ENCODE measurements around the gene AFF3.

The AFF3 gene

DNA sequence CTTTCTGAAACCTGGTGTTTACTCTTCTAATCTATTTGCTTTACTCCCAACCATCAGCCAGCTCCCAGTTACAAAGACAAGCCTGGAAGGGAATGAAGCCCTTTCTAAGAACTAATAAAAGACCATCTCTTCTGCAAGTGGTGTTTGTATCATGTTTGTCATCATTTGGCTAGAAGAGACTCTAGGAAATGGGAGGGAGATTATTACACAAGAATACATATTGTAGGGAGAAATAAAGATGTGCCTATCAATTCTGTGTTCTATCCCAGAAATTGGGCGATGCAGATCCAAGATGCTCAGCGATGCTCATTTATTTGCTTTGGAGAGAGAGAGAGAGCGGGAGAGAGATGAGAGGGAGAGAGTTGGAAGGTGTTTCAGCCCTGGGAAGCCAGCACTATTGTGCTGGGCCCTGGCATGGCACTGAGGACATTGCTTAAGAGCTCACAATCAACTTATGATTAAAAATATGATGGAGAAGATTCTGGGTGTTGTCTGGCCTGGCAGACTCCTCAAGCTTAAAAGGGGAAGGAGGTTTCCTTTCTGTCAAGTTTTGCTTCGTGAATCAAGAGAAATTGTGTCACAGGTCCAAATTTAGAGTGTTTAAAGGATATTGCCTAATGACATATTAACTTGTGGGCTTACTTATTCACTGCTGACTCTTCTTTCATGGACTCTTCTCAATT lies 41.8 kb upstream of the AFF3 start:
- ChIA-PET CTCF (no interaction called here), POLR2A (ENCODE audit: low non-redundant PET) (no interaction called here)
- TF ChIP-seq CTCF (conservative IDR thresholded peaks at IDR 0.05; ENCODE audit: low read depth): no peak
- H3K27ac ChIP-seq: no peak overlapping the region
- no peak for DNase-seq (ENCODE audit: low spot score)

GRCh38 chr2:100182494-100183361 lies 40.3 kb upstream of the AFF3 start:
- POLR2A ChIA-PET (ENCODE audit: low non-redundant PET): no interaction called here
- TF ChIP-seq CTCF (conservative IDR thresholded peaks at IDR 0.05; ENCODE audit: low read depth): no peak
- CTCF ChIA-PET: no interaction called here
- H3K27ac ChIP-seq: no peak overlapping the region
- DNase-seq (ENCODE audit: low spot score): no peak

DNA sequence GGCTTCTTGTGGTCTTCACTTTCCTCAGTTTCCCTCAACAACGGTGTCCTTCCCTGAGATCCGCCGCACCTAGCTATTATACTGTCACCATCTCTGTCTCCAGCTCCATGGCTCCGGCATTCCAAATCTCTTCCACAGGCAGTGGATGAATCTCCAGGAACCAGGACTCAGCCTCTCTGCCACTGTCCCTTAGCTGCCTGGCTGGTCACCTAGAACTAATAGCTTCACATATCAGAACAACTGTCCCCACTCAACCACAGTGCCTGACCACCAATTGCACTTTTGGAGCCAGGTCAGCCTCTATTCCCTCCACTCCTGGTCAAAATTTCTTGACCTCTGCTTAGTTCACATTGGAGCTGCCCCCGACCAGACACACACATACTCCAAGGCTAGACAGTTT lies 38.1 kb upstream of the AFF3 start:
- CTCF ChIA-PET: no interaction called here
- POLR2A ChIA-PET (ENCODE audit: low non-redundant PET): no interaction called here
- H3K27ac ChIP-seq: no peak overlapping the region
- TF ChIP-seq CTCF (conservative IDR thresholded peaks at IDR 0.05; ENCODE audit: low read depth): no peak
- DNase-seq (ENCODE audit: low spot score): no peak

GRCh38 chr2:100179806-100180205 lies 37.4 kb upstream of the AFF3 start:
- ChIA-PET CTCF (interaction anchor here (0.5 kb wide), 1 partner anchor 295 kb away, joined by 6 read pairs; no protein-coding TSS in a partner anchor), POLR2A (ENCODE audit: low non-redundant PET) (no interaction called here)
- no peak overlapping the region for H3K27ac ChIP-seq
- no peak for TF ChIP-seq CTCF (conservative IDR thresholded peaks at IDR 0.05; ENCODE audit: low read depth)
- DNase-seq (ENCODE audit: low spot score): no peak

DNA sequence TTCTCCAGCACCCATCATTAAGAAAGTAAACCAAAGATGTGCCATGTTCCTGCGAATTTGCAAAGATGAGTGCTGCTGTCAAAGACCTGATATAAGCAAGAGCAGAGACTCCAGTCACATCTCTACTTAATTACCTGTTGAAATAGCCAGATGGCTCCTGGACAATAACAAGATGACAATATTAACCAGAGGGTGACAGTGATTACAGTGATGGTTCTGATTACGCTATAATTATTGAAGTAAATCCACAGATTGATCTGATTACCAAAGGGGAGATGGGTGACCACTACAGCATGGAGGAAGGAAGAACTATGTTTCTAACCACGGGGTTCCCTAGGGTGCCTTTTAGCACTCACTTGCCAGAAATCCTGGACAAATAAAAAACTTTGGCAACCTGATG lies 36.5 kb upstream of the AFF3 start:
- ChIA-PET CTCF (no interaction called here), POLR2A (ENCODE audit: low non-redundant PET) (no interaction called here)
- TF ChIP-seq CTCF (conservative IDR thresholded peaks at IDR 0.05; ENCODE audit: low read depth): no peak
- H3K27ac ChIP-seq: no peak overlapping the region
- DNase-seq (ENCODE audit: low spot score): no peak

DNA sequence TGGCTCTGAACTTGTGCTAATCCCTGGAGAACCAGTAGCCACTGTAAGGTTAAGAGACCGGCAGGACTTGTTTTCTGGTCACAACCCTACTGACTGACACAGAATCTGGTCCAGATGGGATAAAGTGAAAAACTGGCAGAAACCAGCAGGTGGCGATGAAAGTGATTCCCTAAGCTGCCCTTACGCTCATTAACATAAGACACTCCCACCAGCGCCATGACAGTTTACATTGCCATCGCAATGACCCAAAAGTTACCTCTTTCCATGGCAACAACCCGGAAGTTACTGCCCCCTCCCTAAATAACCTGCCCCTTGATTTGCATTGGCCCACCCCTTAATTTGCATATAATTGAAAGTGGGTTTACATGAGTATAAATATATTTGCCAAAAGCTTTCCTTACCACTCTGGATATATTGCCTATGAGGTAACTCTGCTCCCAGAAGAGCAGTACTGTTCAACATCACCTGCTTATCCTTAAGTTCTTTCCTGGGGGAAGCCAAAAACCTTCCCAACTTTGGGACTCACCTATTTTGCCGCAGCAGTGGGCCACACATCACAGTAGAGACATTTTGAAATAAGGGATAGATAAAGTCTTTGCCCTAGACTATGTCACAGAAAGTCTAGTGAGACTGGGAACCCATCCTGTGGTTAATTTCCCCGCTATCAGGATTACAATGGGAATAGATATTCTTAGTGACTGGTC lies 35.8 kb upstream of the AFF3 start:
- ChIA-PET POLR2A (ENCODE audit: low non-redundant PET) (no interaction called here), CTCF (no interaction called here)
- H3K27ac ChIP-seq: no peak overlapping the region
- DNase-seq (ENCODE audit: low spot score): peak; percentile 52
- TF ChIP-seq CTCF (conservative IDR thresholded peaks at IDR 0.05; ENCODE audit: low read depth): peak; percentile 16; the same call in 1 of the 2 replicates
